Activated CD4-positive, alpha-beta T cell treated with anti-CD3 and anti-CD28 coated beads, Interleukin-10, Interleukin-2, amounts not matched to agents 100 ng/mL and 50 ng/mL, durations not matched to agents 16 hours and 8 hours (primary cell): ENCODE data around the gene MBD5.
A peak's percentile ranks its signal among the peaks of the same experiment; 100 is the strongest.

Experiments used
- DNase-seq: peaks from one replicate; pipeline ENCODE4 v3.0.0-alpha.2; 2020

MBD5 gene

DNA sequence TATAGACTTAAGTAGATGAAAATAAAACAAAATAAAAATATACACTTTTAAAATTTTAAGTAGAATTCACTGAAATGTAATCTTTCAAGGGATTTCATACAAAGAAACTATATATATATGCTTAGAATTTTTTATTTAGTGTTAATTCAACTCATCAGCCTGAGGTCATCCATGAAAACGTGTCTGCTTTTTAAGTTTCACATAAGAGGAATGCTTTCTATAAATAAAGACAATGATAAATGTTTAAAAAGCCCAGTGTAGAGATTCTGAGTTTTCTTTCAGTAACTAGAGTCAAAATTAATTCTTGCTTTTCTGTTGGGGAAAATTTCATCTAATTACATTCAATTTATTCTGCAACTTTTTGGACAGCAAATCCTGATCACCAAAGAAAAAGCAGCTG is 213.3 kb downstream of the MBD5 start:
- no peak for DNase-seq

- DNase-seq: no peak
These were observed 217.0 kb downstream of the MBD5 start for GRCh38 chr2:148237911-148238310.

DNA sequence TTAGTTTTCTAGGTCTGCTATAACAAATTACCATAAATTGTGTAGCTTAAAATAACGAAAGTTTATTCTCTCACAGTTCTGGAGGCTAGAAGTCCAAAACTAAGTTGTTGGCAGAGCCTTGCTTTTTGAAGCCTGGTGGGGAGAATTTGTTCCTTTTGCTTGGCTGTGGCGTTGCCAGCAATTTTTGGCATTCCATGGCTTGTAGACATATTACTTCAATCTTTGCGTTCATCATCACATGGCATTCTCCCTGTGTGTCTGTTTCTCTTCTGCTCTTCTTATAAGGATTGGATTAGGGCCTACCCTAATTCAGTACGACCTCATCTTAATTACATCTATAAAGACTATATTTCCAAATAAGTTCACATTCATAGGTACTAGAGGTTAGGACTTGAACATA is 217.7 kb downstream of the MBD5 start:
- DNase-seq: no peak

DNA sequence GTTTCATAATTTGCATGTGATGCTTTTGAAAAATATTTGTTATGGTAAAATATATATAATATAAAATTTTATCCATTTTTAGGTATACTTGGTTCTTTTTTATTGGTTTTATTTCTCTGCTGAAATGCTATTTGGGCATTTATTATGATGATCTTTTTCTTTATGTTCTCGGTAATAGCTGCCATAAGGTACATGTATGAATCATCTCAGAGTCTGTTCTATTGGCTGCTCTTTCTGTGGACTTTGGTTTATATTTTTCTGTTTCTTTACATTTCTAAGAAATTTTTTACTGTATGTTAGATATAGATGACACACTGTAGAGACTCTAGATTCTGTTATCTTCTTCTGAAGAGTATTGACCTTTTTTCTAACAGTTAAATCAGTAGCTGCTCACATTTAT is 219.9 kb downstream of the MBD5 start:
- DNase-seq: no peak

- no peak for DNase-seq
These were observed 223.9 kb downstream of the MBD5 start for GRCh38 chr2:148244593-148245292.

DNA sequence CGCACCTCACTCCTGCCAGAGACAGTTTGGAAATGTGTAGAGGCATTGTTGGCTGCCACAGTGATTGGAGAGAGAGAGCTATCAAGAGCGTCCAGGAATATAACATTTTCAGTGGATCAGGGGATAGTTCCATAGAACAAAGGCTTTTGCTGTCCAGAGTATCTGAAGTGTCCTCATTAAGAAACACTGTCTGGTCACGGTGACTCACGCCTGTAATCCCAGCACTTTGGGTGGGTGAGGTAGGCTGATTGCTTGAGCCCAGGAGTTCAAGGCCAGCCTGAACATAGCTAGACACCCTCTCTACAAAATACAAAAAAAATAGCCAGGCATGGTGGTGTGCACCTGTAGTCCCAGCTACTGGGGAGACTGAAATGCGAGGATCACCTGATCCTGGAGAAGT is 231.1 kb downstream of the MBD5 start:
- no peak for DNase-seq

DNA sequence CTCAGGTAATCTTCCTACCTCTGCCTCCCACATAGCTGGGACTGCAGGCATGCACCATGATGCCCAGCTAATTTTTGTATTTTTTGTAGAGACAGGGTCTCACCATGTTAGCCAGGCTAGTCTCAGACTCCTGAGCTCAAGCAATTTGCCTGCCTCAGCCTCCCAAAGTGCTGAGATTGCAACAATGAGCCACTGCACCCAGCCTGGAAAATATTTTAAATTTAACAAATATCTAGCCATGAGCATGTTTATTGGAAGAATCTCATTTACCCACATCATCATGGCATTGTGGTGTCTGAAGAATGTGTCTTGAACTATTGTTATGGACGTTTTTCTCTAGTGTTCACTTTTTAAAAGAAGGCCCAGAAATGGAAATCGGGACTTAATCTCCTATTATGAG is 231.8 kb downstream of the MBD5 start:
- no peak for DNase-seq

- no peak for DNase-seq
These were observed 232.8 kb downstream of the MBD5 start for GRCh38 chr2:148253685-148254084.

- DNase-seq: no peak
These were observed 235.0 kb downstream of the MBD5 start for GRCh38 chr2:148255929-148256328.

- no peak for DNase-seq
These were observed 236.4 kb downstream of the MBD5 start for GRCh38 chr2:148257276-148257675.

DNA sequence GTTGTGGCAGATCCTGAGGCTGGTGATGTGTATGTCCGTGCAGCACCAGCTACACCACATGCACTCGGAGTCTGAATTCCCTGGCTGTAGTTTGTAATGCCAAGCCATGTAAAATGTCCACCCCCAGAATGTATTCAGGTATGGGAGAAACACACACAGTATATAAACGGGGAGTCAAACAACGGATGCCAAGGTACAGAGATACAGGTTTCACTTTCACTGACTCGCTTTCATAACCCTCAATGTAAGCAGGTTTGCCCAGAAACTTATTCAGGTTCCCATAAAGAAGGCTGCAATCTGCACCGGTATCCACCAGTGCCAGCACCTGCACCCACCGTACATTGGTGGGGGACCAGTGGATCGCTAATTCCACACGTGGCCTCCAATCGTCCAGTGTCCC is 237.2 kb downstream of the MBD5 start:
- no peak for DNase-seq

DNA sequence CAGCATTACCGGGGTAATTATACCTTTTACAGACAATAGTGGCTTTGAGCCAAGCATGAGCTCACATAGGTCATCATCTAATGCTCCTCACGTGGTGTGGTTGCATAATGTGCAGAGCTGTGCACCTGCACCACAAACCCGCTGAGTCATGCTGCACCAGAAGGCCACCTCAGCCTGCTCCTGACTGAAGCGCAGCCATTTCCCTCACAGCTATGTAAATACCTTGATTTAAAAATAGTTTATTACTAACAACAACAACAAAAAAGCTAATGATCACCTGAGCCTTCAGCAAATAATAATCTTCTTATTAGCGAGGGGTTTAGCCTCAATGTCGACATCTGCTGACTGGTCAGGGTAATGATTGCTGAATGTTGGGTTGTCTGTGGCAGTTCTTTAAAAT is 238.8 kb downstream of the MBD5 start:
- DNase-seq: peak; percentile 8

- no peak for DNase-seq
These were observed 243.0 kb downstream of the MBD5 start for GRCh38 chr2:148263890-148264289.

- no peak for DNase-seq
These were observed 252.3 kb downstream of the MBD5 start for GRCh38 chr2:148273158-148273691.

- no peak for DNase-seq
These were observed 258.3 kb downstream of the MBD5 start for GRCh38 chr2:148279216-148279615.

DNA sequence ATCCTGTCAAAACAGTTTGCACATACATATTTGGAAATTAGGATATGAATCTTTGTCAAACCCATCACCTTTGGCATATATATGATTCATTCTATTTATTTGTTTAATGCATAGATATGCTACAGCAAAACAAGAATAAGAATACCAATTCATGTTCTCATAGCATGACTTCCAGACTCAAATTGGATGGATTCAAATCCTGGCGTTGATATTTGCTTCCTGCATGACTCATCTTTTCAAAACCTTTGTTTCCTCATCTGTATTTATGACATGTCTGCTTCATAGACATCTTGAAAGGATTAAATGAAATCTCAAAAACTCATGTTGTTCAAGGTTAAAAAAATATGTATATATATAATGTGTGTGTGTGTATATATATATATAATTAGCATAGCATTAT is 261.3 kb downstream of the MBD5 start:
- DNase-seq: no peak

DNA sequence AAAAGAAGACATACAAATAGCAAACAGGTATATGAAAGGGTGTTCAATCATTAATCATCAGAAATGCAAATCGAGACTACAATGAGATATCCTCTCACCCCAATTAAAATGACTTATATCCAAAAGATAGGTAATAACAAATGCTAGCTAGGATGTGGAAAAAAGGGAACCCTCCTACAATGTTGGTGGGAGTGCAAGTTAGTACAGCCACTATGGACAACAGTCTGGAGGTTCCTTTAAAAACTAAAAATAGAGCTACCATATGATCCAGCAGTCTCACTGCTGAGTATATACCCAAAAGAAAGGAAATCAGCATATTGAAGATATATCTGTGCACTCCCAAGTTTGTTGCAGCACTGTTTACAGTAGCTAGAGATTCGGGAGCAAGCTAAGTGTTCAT is 271.5 kb downstream of the MBD5 start:
- no peak for DNase-seq

GRCh38 chr2:148298196-148298595 is 277.3 kb downstream of the MBD5 start:
- no peak for DNase-seq

DNA sequence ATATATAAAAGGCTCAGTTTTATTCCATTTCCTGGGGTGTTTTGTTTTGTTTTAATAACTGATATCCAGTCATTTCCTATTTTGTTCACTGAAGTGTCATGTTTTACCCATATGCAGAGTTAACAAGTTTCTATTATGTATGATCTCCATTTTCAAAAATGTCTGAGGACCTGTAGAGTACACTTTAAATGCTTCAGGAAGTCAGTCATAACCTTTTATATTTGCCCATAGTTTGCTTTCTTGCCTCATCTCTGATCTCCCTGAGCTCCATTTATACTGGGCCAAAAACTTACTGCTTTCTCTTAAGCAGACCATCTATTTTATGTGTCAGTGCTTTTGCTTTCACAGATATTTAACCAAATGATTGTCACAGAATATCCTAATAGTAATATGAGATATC is 278.7 kb downstream of the MBD5 start:
- no peak for DNase-seq

GRCh38 chr2:148300544-148300943 is 279.7 kb downstream of the MBD5 start:
- DNase-seq: no peak

- no peak for DNase-seq
These were observed 280.5 kb downstream of the MBD5 start for GRCh38 chr2:148301362-148301761.

DNA sequence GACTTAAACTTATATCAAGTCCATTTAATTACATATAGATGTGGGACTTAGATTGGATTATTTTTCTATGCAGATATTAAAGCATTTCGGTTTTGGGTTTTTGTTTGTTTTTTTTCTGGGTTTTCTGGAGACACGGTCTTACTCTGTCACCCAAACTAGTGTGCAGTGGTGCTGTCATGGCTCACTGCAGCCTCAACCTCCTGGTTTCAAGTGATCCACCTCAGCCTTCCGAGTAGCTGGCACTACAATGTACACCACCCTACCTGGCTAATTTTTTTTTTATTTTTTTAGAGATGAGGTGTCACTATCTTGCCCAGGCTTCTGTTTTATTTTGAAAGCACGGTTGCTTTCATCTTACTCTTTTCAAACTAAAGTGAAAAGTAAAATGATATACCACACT is 281.6 kb downstream of the MBD5 start:
- no peak for DNase-seq

DNA sequence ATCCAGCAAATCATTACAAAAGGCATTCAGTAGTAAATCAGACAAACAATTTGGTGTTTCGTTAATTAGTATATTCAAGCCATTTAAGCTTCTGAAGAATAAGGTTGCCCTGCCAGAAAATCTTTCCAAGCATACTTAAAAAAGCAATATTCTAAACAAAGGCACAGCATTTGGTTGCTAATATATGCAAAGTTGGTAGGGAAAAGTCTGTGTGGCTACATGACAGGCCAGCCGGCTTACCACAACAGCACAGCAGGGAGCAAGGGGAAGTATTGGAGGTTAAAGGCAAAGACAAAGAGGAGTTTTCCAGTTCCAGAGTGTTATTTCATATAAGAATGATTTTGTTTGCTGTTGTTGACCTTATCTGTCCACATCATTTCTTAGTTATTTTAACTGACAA is 282.3 kb downstream of the MBD5 start:
- DNase-seq: no peak

- DNase-seq: no peak
These were observed 284.6 kb downstream of the MBD5 start for GRCh38 chr2:148305476-148305875.

DNA sequence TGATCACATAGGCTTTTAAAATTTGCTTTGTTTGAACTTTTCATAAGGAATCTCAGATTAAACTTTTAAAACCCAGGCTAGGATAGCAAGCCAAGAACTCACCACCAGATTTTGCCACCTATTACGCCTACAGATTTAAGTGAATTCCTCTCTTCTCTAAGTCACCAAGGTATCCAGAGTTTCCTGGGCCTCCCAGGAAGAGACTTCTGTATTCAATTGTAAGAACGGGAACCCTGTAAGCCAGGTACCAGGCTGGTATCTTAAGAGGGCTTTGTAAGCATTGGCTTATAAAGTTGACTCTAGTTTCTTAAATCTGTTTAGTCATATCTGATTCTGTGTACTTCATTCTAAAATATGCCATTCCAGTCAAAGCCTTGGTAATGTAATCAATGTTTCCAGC is 285.1 kb downstream of the MBD5 start:
- DNase-seq: no peak
